GM19099 (cell line): ENCODE measurements around the gene ZBTB40.

ENCODE experiments used
- POLR2A ChIP-seq: IDR thresholded peaks from 3 replicates; pipeline ENCODE4 v1.6.1; 2011; ENCODE audit warnings: low read depth; ENCODE audit not compliant: insufficient read length; ENCODE audit errors: extremely low read depth

The ZBTB40 gene

GRCh38 chr1:22451702-22452480, at the start of gene ZBTB40:
ZBTB40 (plus strand) TSS chr1:22451851; CDS start chr1:22489949, 38,098 bp downstream.
- TF ChIP-seq POLR2A, result peak; percentile 65

- no peak for TF ChIP-seq POLR2A
Observed at GRCh38 chr1:22402356-22403053, 49.1 kb upstream of the ZBTB40 start.

GRCh38 chr1:22404486-22404885, 47.2 kb upstream of the ZBTB40 start:
- no peak for TF ChIP-seq POLR2A

- TF ChIP-seq POLR2A, result no peak
Observed at GRCh38 chr1:22406722-22407495, 44.7 kb upstream of the ZBTB40 start.

- TF ChIP-seq POLR2A, result no peak
Observed at GRCh38 chr1:22408230-22408629, 43.4 kb upstream of the ZBTB40 start.

GRCh38 chr1:22410401-22410800, 41.2 kb upstream of the ZBTB40 start:
- no peak for TF ChIP-seq POLR2A

- no peak for TF ChIP-seq POLR2A
Observed at GRCh38 chr1:22410928-22411495, 40.6 kb upstream of the ZBTB40 start.

GRCh38 chr1:22411589-22411988, 40.1 kb upstream of the ZBTB40 start:
- no peak for TF ChIP-seq POLR2A

- TF ChIP-seq POLR2A, result no peak
Observed at GRCh38 chr1:22412932-22413727, 38.5 kb upstream of the ZBTB40 start.

GRCh38 chr1:22413799-22414198, 37.9 kb upstream of the ZBTB40 start:
- no peak for TF ChIP-seq POLR2A

GRCh38 chr1:22414244-22414751, 37.4 kb upstream of the ZBTB40 start:
- no peak for TF ChIP-seq POLR2A

GRCh38 chr1:22415489-22415888, 36.2 kb upstream of the ZBTB40 start:
- no peak for TF ChIP-seq POLR2A

- TF ChIP-seq POLR2A, result no peak
Observed at GRCh38 chr1:22416555-22417454, 34.8 kb upstream of the ZBTB40 start.
